HL-60 (cell line): ENCODE measurements around the gene BICDL2.

Experiments used
- DNase-seq, 2 experiments: peaks; one replicate each; pipeline ENCODE4 v3.0.0-alpha.2; 2010 to 2020; ENCODE audit warnings: low read depth in 1 of 2, low spot score in 1 of 2
- H3K27ac ChIP-seq: fragments of 250-450 bp; sonication (Bioruptor Pico); replicated peaks from 2 replicates; pipeline ENCODE4 v1.5.1; 2020; ENCODE audit warnings: mild to moderate bottlenecking, moderate library complexity
- H3K27me3 ChIP-seq: fragments of 250-450 bp; sonication (Bioruptor Pico); 2 replicates; pipeline ENCODE4 v1.5.1; 2021; ENCODE audit warnings: mild to moderate bottlenecking, moderate library complexity; ENCODE audit not compliant: insufficient read depth, poor library complexity, severe bottlenecking
- H3K4me3 ChIP-seq: replicated peaks from 2 replicates; pipeline ENCODE4 v1.5.1; 2011; ENCODE audit warnings: mild to moderate bottlenecking, control low read depth, low read length; ENCODE audit not compliant: insufficient read depth
- CTCF ChIP-seq: IDR thresholded peaks from one replicate; pipeline ENCODE4 v1.5.1; 2011; ENCODE audit warnings: low read length, control low read depth, inconsistent platforms; ENCODE audit not compliant: insufficient read depth
- GABPA ChIP-seq: IDR thresholded peaks from 2 replicates; pipeline ENCODE4 v1.6.1; 2012; ENCODE audit warnings: low read depth
- POLR2AphosphoS5 ChIP-seq: IDR thresholded peaks from 2 replicates; pipeline ENCODE4 v1.6.1; 2012; ENCODE audit warnings: low read depth
- SPI1 ChIP-seq: IDR thresholded peaks from 2 replicates; pipeline ENCODE4 v1.6.1; 2012; ENCODE audit warnings: low read depth, mild to moderate bottlenecking, borderline replicate concordance
- TF ChIP-seq, protein P1 (sequence below): IDR thresholded peaks from 2 replicates; pipeline ENCODE4 v1.6.1; 2012; ENCODE audit warnings: low read depth; ENCODE audit not compliant: insufficient replicate concordance

BICDL2 gene

DNA sequence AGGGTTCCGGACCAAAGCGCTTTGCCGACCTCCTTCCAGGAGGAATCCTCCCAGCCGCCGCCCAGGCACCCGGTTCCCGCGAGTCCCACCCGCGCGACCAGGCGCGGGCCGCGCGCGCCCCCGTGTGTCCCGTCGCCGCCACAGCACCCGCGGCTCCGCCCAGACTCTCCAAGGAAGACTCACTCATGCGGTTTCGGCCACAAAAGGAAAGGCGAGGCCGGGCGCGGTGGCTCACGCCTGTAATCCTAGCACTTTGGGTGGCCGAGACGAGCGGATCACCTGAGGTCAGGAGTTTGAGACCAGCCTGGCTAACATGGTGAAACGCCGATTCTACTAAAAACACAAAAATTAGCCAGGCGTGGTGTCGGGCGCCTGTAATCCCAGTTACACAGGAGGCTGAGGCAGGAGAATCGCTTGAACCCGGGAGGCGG is 53.0 kb downstream of the BICDL2 start:
- TF ChIP-seq SPI1, result no peak
- peak; percentile 68 for TF ChIP-seq CTCF
- TF ChIP-seq, protein P1, sequence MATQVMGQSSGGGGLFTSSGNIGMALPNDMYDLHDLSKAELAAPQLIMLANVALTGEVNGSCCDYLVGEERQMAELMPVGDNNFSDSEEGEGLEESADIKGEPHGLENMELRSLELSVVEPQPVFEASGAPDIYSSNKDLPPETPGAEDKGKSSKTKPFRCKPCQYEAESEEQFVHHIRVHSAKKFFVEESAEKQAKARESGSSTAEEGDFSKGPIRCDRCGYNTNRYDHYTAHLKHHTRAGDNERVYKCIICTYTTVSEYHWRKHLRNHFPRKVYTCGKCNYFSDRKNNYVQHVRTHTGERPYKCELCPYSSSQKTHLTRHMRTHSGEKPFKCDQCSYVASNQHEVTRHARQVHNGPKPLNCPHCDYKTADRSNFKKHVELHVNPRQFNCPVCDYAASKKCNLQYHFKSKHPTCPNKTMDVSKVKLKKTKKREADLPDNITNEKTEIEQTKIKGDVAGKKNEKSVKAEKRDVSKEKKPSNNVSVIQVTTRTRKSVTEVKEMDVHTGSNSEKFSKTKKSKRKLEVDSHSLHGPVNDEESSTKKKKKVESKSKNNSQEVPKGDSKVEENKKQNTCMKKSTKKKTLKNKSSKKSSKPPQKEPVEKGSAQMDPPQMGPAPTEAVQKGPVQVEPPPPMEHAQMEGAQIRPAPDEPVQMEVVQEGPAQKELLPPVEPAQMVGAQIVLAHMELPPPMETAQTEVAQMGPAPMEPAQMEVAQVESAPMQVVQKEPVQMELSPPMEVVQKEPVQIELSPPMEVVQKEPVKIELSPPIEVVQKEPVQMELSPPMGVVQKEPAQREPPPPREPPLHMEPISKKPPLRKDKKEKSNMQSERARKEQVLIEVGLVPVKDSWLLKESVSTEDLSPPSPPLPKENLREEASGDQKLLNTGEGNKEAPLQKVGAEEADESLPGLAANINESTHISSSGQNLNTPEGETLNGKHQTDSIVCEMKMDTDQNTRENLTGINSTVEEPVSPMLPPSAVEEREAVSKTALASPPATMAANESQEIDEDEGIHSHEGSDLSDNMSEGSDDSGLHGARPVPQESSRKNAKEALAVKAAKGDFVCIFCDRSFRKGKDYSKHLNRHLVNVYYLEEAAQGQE, result no peak
- no peak for TF ChIP-seq POLR2AphosphoS5
- no peak for TF ChIP-seq GABPA
- no peaks in the 10 kb centered on the region for H3K27me3 ChIP-seq
- H3K27ac ChIP-seq, result no peak overlapping the region
- DNase-seq, result peak in 1 of 2 experiments; percentile 81
- peak overlapping the region; percentile 22 for H3K4me3 ChIP-seq

DNA sequence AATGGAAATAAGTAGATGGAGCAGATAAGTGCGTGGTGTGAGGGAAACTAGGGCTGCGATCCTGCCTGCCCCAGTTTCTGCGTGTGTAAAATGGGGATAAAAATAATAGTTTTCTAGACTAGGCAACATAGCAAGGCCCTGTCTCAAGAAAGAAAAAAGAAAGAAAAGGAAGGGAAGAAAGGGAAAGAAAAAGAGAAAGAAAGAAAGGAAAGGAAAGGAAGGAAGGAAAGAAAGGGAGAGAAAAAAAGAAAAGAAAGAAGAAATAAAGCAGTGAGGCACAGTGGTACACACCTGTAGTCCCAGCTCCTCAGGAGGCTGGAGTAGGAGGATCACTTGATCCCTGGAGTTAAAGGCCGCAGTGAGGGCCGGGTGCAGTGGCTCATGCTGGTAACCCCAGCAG is 54.3 kb downstream of the BICDL2 start:
- no peak overlapping the region for H3K27ac ChIP-seq
- H3K27me3 ChIP-seq, result no peaks in the 10 kb centered on the region
- DNase-seq, result no peak
- TF ChIP-seq, protein P1, result no peak
- TF ChIP-seq GABPA (no peak), CTCF (no peak), POLR2AphosphoS5 (no peak), SPI1 (no peak)
- no peak overlapping the region for H3K4me3 ChIP-seq

DNA sequence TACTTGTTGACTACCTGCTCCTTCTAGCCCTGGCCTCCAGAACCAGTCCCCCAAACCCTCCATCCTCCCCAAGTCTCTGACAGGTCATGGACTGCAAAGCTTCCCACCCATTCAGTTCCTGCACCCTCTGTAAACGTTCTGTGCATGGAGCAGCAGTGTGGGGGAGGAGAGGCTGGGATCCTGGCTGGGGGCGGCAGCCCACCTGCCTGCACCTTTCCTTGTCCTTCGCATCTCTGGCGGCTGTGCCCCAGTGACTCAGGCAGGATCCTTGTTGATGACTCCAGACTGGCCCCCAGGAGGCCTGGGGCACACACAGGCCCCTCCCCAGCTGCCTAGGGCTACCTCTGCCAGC is 54.9 kb downstream of the BICDL2 start:
- H3K4me3 ChIP-seq, result no peak overlapping the region
- no peak overlapping the region for H3K27ac ChIP-seq
- TF ChIP-seq SPI1 (no peak), CTCF (no peak), POLR2AphosphoS5 (no peak), GABPA (no peak)
- TF ChIP-seq, protein P1, result no peak
- no peaks in the 10 kb centered on the region for H3K27me3 ChIP-seq
- no peak for DNase-seq
